ENCODE results near the gene BTF3. TPM values are rescaled to one million over a fixed set of nuclear protein-coding genes. Genes with fewer than 3 reads are reported as not detected.

The BTF3 gene
- polyA plus RNA-seq, 4 donors, result 760 to 890 (median 784) TPM

- no peaks in the 10 kb centered on the region for H3K9me3 ChIP-seq (ENCODE audit: control insufficient read depth in 2 of 2, insufficient read depth in 1 of 2, low read depth in 1 of 2, low read length in 1 of 2)
- no peak overlapping the region for H3K27ac ChIP-seq (ENCODE audit: low read depth in 1 of 3, low read length in 2 of 3)
- FAIRE-seq (no peak), DNase-seq (no peak)
- peaks cover 0 to 9% (median 0%) of the 10 kb centered on the region in 3 donors for H3K4me1 ChIP-seq (ENCODE audit: control insufficient read depth in 3 of 3, insufficient read depth in 2 of 3, low read depth in 1 of 3, low read length in 2 of 3)
- no peaks in the 10 kb centered on the region for H3K36me3 ChIP-seq (ENCODE audit: control insufficient read depth in 3 of 3, insufficient read depth in 2 of 3, low read depth in 1 of 3, low read length in 3 of 3)
- WGBS, 3 donors, result 83 to 97% (median 92%) methylated on average over 1 of the region's 1 CpG
- no peaks in the 10 kb centered on the region for H3K27me3 ChIP-seq (ENCODE audit: control insufficient read depth in 3 of 3, insufficient read depth in 3 of 3, low read length in 3 of 3)
- no peak overlapping the region for H3K4me3 ChIP-seq (ENCODE audit: low read depth in 1 of 3, low read length in 3 of 3)
These were observed 47.1 kb downstream of the BTF3 start for GRCh38 chr5:73545403-73545779.

DNA sequence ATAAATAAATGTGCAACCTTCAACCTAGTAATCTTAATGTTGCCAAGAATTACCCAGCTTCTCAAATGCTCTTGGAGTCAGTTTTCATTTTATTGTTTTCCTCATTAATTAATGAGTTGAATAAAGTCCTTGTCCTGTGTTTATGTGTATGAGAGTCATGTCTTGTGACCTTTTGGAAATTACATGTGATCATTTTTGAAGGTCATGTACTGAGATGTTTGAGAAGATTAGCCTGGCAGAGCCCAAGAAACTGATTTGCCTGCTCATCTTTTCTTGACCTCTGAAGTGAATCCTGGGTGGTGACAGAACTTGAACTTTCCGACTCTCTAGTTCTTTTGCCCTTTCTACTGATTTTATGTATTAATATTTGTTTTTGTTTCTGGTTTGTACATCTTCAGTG lies 51.8 kb downstream of the BTF3 start:
- H3K36me3 ChIP-seq (ENCODE audit: control insufficient read depth in 3 of 3, insufficient read depth in 2 of 3, low read depth in 1 of 3, low read length in 3 of 3), result peaks cover 0 to 8% (median 0%) of the 10 kb centered on the region in 3 donors
- no peak for FAIRE-seq
- no peaks in the 10 kb centered on the region for H3K4me1 ChIP-seq (ENCODE audit: control insufficient read depth in 3 of 3, insufficient read depth in 2 of 3, low read depth in 1 of 3, low read length in 2 of 3)
- H3K9me3 ChIP-seq (ENCODE audit: control insufficient read depth in 2 of 2, insufficient read depth in 1 of 2, low read depth in 1 of 2, low read length in 1 of 2), result no peaks in the 10 kb centered on the region
- H3K4me3 ChIP-seq (ENCODE audit: low read depth in 1 of 3, low read length in 3 of 3), result no peak overlapping the region
- 83 to 93% (median 87%) methylated on average over 1 of the region's 1 CpG for WGBS, 3 donors
- H3K27me3 ChIP-seq (ENCODE audit: control insufficient read depth in 3 of 3, insufficient read depth in 3 of 3, low read length in 3 of 3), result no peaks in the 10 kb centered on the region
- no peak overlapping the region for H3K27ac ChIP-seq (ENCODE audit: low read depth in 1 of 3, low read length in 2 of 3)
- no peak for DNase-seq

DNA sequence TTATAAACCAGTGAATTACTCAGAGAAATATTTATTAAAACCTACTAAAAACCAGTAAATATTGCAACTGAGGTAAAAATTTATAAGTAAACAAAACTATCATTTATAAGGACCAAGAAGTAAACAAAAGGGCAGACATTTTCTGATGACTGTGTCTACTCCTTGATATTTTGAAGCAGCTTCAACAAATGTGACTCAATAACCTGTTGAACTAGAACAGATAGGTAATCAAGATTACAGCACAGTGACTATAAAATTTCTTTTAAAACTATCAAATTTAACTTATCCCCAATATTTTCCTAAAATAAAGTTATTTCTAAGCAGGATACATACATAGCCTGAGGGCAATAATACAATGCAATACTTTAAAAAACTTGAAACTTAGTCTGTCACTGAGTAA lies 54.4 kb downstream of the BTF3 start:
- Histone ChIP-seq H3K27me3 (ENCODE audit: control insufficient read depth in 3 of 3, insufficient read depth in 3 of 3, low read length in 3 of 3) (no peaks in the 10 kb centered on the region), H3K9me3 (ENCODE audit: control insufficient read depth in 2 of 2, insufficient read depth in 1 of 2, low read depth in 1 of 2, low read length in 1 of 2) (no peaks in the 10 kb centered on the region), H3K4me3 (ENCODE audit: low read depth in 1 of 3, low read length in 3 of 3) (no peak overlapping the region), H3K4me1 (ENCODE audit: control insufficient read depth in 3 of 3, insufficient read depth in 2 of 3, low read depth in 1 of 3, low read length in 2 of 3) (no peaks in the 10 kb centered on the region), H3K27ac (ENCODE audit: low read depth in 1 of 3, low read length in 2 of 3) (no peak overlapping the region), H3K36me3 (ENCODE audit: control insufficient read depth in 3 of 3, insufficient read depth in 2 of 3, low read depth in 1 of 3, low read length in 3 of 3) (peaks cover 0 to 9% (median 2%) of the 10 kb centered on the region in 3 donors)
- no peak for FAIRE-seq
- no peak for DNase-seq

Other genes starting within 250 kb of the BTF3 start
- 10 to 100 TPM in 1 of 4 donors, under 1 TPM in 2, not detected in 1; 0.04 to 19.2 (median 0.27) TPM for gene FOXD1, start 49.7 kb upstream of the BTF3 start, polyA plus RNA-seq
- 10 to 100 TPM in 3 of 4 donors, 1 to 10 TPM in 1; 9.2 to 37.9 (median 12.0) TPM for gene ANKRA2, start 67.2 kb downstream of the BTF3 start, polyA plus RNA-seq
- gene UTP15, start 67.3 kb downstream of the BTF3 start, polyA plus RNA-seq, result 10 to 100 TPM in 1 of 4 donors, 1 to 10 TPM in 3; 2.5 to 10.7 (median 4.5) TPM
- gene ARHGEF28, start 127.8 kb downstream of the BTF3 start, polyA plus RNA-seq, result 10 to 100 TPM in 1 of 4 donors, 1 to 10 TPM in 3; 1.1 to 16.5 (median 2.7) TPM

Measured in small intestine (tissue), 7 donors.